ENCODE measurements around the gene CSTB.

GRCh38 chr21:43763901-43764523 lies 12.1 kb downstream of the CSTB start:
- TF ChIP-seq, protein P1, sequence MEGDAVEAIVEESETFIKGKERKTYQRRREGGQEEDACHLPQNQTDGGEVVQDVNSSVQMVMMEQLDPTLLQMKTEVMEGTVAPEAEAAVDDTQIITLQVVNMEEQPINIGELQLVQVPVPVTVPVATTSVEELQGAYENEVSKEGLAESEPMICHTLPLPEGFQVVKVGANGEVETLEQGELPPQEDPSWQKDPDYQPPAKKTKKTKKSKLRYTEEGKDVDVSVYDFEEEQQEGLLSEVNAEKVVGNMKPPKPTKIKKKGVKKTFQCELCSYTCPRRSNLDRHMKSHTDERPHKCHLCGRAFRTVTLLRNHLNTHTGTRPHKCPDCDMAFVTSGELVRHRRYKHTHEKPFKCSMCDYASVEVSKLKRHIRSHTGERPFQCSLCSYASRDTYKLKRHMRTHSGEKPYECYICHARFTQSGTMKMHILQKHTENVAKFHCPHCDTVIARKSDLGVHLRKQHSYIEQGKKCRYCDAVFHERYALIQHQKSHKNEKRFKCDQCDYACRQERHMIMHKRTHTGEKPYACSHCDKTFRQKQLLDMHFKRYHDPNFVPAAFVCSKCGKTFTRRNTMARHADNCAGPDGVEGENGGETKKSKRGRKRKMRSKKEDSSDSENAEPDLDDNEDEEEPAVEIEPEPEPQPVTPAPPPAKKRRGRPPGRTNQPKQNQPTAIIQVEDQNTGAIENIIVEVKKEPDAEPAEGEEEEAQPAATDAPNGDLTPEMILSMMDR (IDR thresholded peaks at IDR 0.05; ENCODE audit: low read depth, low read length), result no peak
- TF ChIP-seq POLR2A (IDR thresholded peaks at IDR 0.05; ENCODE audit: extremely low read depth, insufficient read length), result no peak
